HEK293 (cell line): ENCODE data around the gene TMEM87B.
A peak's percentile ranks its signal among the peaks of the same experiment; 100 is the strongest.

Experiments used
- CTCF ChIA-PET: fragments of 350-600 bp; formaldehyde crosslinking; extraction: SDS; loops from one replicate; lab custom pipeline; 2021; ENCODE audit warnings: antibody characterized with exemption; lab: Yijun Ruan, JAX
- POLR2A ChIA-PET: fragments of 300-600 bp; formaldehyde crosslinking; extraction: SDS; loops from one replicate; lab custom pipeline; 2020; ENCODE audit warnings: antibody characterized with exemption, inconsistent platforms; lab: Yijun Ruan, JAX
- H3K27ac ChIP-seq: fragments of 200-500 bp; sonication (Bioruptor generic); 2 replicates; pipeline ENCODE4 v1.5.1; 2014; ENCODE audit warnings: low read depth, low read length, control low read depth, inconsistent platforms; ENCODE audit errors: extremely low read depth
- H3K36me3 ChIP-seq, 2 experiments: fragments of 200-500 bp in 1 of 2; sonication (Bioruptor generic) in 1 of 2; 1 replicate in 1 of 2; 2 replicates in 1 of 2; pipeline ENCODE4 v1.5.1; 2014 to 2017; ENCODE audit warnings: inconsistent platforms in 2 of 2, low read length in 2 of 2; ENCODE audit not compliant: control insufficient read depth in 2 of 2, insufficient read depth in 1 of 2
- H3K4me1 ChIP-seq: fragments of 200-500 bp; sonication (Bioruptor generic); 2 replicates; pipeline ENCODE4 v1.5.1; 2014; ENCODE audit warnings: mild to moderate bottlenecking, low read length, inconsistent platforms; ENCODE audit not compliant: control insufficient read depth, insufficient read depth
- H3K4me3 ChIP-seq: 2 replicates; pipeline ENCODE4 v1.5.1; 2011; ENCODE audit warnings: low read depth, mild to moderate bottlenecking, control low read depth, low read length, moderate library complexity
- H3K9me3 ChIP-seq: fragments of 200-500 bp; sonication (Bioruptor generic); 2 replicates; pipeline ENCODE4 v1.5.1; 2014; ENCODE audit warnings: low read depth, low read length, inconsistent platforms; ENCODE audit not compliant: control insufficient read depth, insufficient read depth
- BCL11B ChIP-seq: fragments of 450-650 bp; formaldehyde crosslinking; IDR thresholded peaks from 2 replicates; pipeline ENCODE4 v1.5.1; 2016; ENCODE audit warnings: low read depth, missing biosample characterization, missing genetic modification characterization
- GLI2 ChIP-seq: fragments of 450-650 bp; formaldehyde crosslinking; IDR thresholded peaks from 2 replicates; pipeline ENCODE4; 2017; ENCODE audit warnings: missing biosample characterization, missing genetic modification characterization, low read depth, borderline replicate concordance
- IKZF3 ChIP-seq: fragments of 450-650 bp; IDR thresholded peaks from 2 replicates; pipeline ENCODE4 v1.5.0; 2018; ENCODE audit warnings: missing biosample characterization, mild to moderate bottlenecking, missing genetic modification characterization, moderate library complexity
- KLF7 ChIP-seq: fragments of 450-650 bp; formaldehyde crosslinking; IDR thresholded peaks from 2 replicates; pipeline ENCODE4 v1.5.1; 2016; ENCODE audit warnings: missing biosample characterization, missing genetic modification characterization, borderline replicate concordance
- PRDM1 ChIP-seq: fragments of 450-650 bp; formaldehyde crosslinking; IDR thresholded peaks from 2 replicates; pipeline ENCODE4; 2016; ENCODE audit warnings: missing biosample characterization, missing genetic modification characterization
- PRDM6 ChIP-seq: fragments of 450-650 bp; formaldehyde crosslinking; IDR thresholded peaks from 2 replicates; pipeline ENCODE4 v1.5.1; 2017; ENCODE audit warnings: missing biosample characterization, missing genetic modification characterization
- SP2 ChIP-seq: fragments of 450-650 bp; formaldehyde crosslinking; IDR thresholded peaks from 2 replicates; pipeline ENCODE4 v1.5.1; 2016; ENCODE audit warnings: missing biosample characterization, missing genetic modification characterization
- SP7 ChIP-seq: fragments of 450-650 bp; formaldehyde crosslinking; IDR thresholded peaks from 2 replicates; pipeline ENCODE4 v1.5.1; 2016; ENCODE audit warnings: missing biosample characterization, missing genetic modification characterization
- ZBTB20 ChIP-seq: fragments of 450-650 bp; formaldehyde crosslinking; IDR thresholded peaks from 2 replicates; pipeline ENCODE4 v1.5.1; 2016; ENCODE audit warnings: missing biosample characterization, missing genetic modification characterization
- ZBTB48 ChIP-seq: fragments of 450-650 bp; formaldehyde crosslinking; IDR thresholded peaks from 2 replicates; pipeline ENCODE4 v1.5.1; 2016; ENCODE audit warnings: missing biosample characterization, missing genetic modification characterization
- ZNF114 ChIP-seq: fragments of 450-650 bp; formaldehyde crosslinking; IDR thresholded peaks from 2 replicates; pipeline ENCODE4 v1.5.0; 2017; ENCODE audit warnings: missing biosample characterization, missing genetic modification characterization
- ZNF157 ChIP-seq: fragments of 450-650 bp; formaldehyde crosslinking; IDR thresholded peaks from 2 replicates; pipeline ENCODE4 v1.5.1; 2016; ENCODE audit warnings: missing biosample characterization, missing genetic modification characterization
- ZNF211 ChIP-seq: fragments of 450-650 bp; formaldehyde crosslinking; IDR thresholded peaks from 2 replicates; pipeline ENCODE4 v1.5.1; 2016; ENCODE audit warnings: low read depth, missing biosample characterization, missing genetic modification characterization
- ZNF266 ChIP-seq: fragments of 450-650 bp; formaldehyde crosslinking; IDR thresholded peaks from 2 replicates; pipeline ENCODE4 v1.5.1; 2016; ENCODE audit warnings: missing biosample characterization, missing genetic modification characterization, low read depth
- ZNF302 ChIP-seq: fragments of 450-650 bp; formaldehyde crosslinking; IDR thresholded peaks from 2 replicates; pipeline ENCODE4 v1.5.1; 2016; ENCODE audit warnings: missing biosample characterization, missing genetic modification characterization, low read depth
- ZNF341 ChIP-seq: fragments of 450-650 bp; formaldehyde crosslinking; IDR thresholded peaks from 2 replicates; pipeline ENCODE4; 2016; ENCODE audit warnings: low read depth, missing biosample characterization, missing genetic modification characterization
- ZNF404 ChIP-seq: fragments of 450-650 bp; formaldehyde crosslinking; IDR thresholded peaks from 2 replicates; pipeline ENCODE4 v1.5.1; 2017; ENCODE audit warnings: missing biosample characterization, missing genetic modification characterization
- ZNF555 ChIP-seq: fragments of 450-650 bp; formaldehyde crosslinking; conservative IDR thresholded peaks from 2 replicates; pipeline ENCODE4 v1.5.1; 2017; ENCODE audit warnings: missing biosample characterization, mild to moderate bottlenecking, missing genetic modification characterization, inconsistent platforms
- ZNF670 ChIP-seq: fragments of 450-650 bp; formaldehyde crosslinking; IDR thresholded peaks from 2 replicates; pipeline ENCODE4 v1.5.1; 2016; ENCODE audit warnings: missing biosample characterization, missing genetic modification characterization, low read depth
- ZNF701 ChIP-seq: fragments of 450-650 bp; formaldehyde crosslinking; IDR thresholded peaks from 2 replicates; pipeline ENCODE4 v1.5.1; 2016; ENCODE audit warnings: missing biosample characterization, missing genetic modification characterization
- TF ChIP-seq, protein P1 (sequence below): fragments of 450-650 bp; formaldehyde crosslinking; IDR thresholded peaks from 2 replicates; pipeline ENCODE4 v1.5.1; 2017; ENCODE audit warnings: missing biosample characterization, missing genetic modification characterization
- TF ChIP-seq, protein P2 (sequence below): fragments of 450-650 bp; formaldehyde crosslinking; IDR thresholded peaks from 2 replicates; pipeline ENCODE4 v1.5.0; 2017; ENCODE audit warnings: missing biosample characterization, missing genetic modification characterization, borderline replicate concordance
- TF ChIP-seq, protein P3 (sequence below): fragments of 450-650 bp; formaldehyde crosslinking; IDR thresholded peaks from 2 replicates; pipeline ENCODE4 v1.5.1; 2016; ENCODE audit warnings: missing biosample characterization, missing genetic modification characterization

The TMEM87B gene

DNA sequence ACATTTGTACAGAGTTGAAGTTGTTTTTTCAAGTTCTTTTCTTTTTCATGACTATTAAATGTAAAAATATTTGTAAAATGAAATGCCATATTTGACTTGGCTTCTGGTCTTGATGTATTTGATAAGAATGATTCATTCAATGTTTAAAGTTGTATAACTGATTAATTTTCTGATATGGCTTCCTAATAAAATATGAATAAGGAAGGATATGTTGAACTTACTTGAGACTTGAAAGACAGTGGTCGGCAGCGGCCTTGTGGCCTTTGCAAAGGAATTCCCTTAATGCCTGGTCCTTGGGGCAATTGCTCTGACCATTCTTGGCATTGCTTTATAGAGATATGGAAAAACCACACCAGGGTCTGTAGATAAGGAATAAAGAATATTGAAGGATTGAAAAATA, 25.9 kb upstream of the TMEM87B start:
- no peaks in the 10 kb centered on the region for H3K9me3 ChIP-seq
- H3K27ac ChIP-seq = no peak overlapping the region
- no peak for TF ChIP-seq ZNF266 (tag by site-specific recombination)
- H3K4me1 ChIP-seq = peaks cover 6% of the 10 kb centered on the region
- no peak overlapping the region for H3K4me3 ChIP-seq
- ChIA-PET CTCF (interaction anchor here (0.5 kb wide), 1 partner anchor 146 kb away, joined by 3 read pairs; no protein-coding TSS in a partner anchor), POLR2A (no interaction called here)
- peaks cover 0 to 7% of the 10 kb centered on the region in 2 experiments; a peak in 1 of 3 replicates for H3K36me3 ChIP-seq

DNA sequence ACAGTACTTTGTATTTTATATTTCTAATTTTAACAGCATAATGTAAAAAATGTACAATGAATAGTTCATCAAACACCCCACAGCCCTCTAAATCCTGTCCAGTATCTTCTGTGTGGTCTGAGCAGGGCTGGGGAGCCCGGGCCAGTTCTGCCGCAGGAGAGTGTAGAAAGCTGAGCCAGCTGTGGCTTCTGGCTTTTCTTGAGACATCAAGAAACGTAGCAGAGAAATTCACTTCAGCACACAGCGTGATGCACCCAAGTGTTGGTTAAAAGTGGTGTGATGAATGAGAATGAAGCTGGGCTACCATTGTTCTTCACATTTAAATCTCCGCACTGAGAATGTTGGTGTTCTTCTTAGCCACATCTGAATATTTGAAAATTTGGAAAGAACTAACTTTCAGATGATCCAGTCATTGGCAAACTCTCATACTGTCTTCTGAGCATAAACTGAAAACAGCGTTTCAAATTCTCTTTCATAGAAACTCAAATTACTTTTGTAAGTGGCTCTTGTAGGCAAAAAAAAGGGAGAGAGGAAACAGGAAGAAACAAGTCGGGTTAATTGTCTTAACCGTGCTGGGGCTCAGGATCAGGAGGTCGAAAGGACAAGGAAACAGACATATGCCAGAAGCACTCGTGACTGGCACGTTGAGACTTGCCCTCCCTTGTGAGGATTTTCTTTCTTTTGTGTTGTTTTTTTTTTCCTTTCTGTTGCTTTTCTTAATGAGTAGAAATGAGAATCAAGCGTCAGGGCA, 23.4 kb upstream of the TMEM87B start:
- TF ChIP-seq ZNF701 = no peak
- no peak for TF ChIP-seq ZNF555 (tag by site-specific recombination)
- 0 out of 2 replicates have a peak, but pooled peaks have one; percentile 58 for TF ChIP-seq PRDM1 (tag by site-specific recombination)
- no peak for TF ChIP-seq ZBTB48 (tag by site-specific recombination)
- no peak for TF ChIP-seq ZNF670
- TF ChIP-seq ZNF157 (tag by site-specific recombination) = no peak
- TF ChIP-seq PRDM6 = 0 out of 2 replicates have a peak, but pooled peaks have one; percentile 25
- TF ChIP-seq ZNF114 = no peak
- TF ChIP-seq SP7 (tag by site-specific recombination) = no peak
- TF ChIP-seq BCL11B = no peak
- ChIA-PET POLR2A (no interaction called here), CTCF (interaction anchor here (0.9 to 1.5 kb wide), 4 partner anchors 17 to 144 kb away, joined by 3 to 4 read pairs (median 3); no protein-coding TSS in a partner anchor)
- Histone ChIP-seq H3K9me3 (no peaks in the 10 kb centered on the region), H3K36me3 (peaks cover 0 to 5% of the 10 kb centered on the region in 2 experiments; a peak in 1 of 3 replicates), H3K4me3 (no peak overlapping the region), H3K4me1 (peaks cover 5% of the 10 kb centered on the region), H3K27ac (0 out of 2 replicates have a peak overlapping the region, but pooled peaks have one; percentile 1)

DNA sequence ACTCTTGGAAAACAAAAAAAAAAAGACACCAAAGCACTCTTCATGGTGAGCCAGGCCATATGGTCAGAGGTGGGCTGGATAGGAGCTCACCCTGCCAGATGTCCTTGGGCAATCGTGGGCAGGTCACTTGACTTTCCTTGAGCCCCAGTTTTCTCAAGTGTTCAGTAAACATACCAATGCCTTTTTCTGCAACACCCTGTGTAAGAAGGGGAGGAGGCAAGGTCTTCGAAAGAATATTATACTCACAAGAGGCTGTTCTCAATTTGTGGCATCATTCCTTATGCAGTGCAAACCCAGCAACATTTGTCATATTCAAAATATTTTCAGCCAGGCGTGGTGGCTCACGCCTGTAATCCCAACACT, 22.9 kb upstream of the TMEM87B start:
- no peak overlapping the region for H3K4me3 ChIP-seq
- H3K9me3 ChIP-seq = no peaks in the 10 kb centered on the region
- H3K36me3 ChIP-seq = peaks cover 0 to 5% of the 10 kb centered on the region in 2 experiments; a peak in 1 of 3 replicates
- no peak overlapping the region; the same call in 1 of the 2 replicates for H3K27ac ChIP-seq
- no peak for TF ChIP-seq ZNF302 (tag by site-specific recombination)
- TF ChIP-seq ZNF211 = no peak
- TF ChIP-seq, protein P1, sequence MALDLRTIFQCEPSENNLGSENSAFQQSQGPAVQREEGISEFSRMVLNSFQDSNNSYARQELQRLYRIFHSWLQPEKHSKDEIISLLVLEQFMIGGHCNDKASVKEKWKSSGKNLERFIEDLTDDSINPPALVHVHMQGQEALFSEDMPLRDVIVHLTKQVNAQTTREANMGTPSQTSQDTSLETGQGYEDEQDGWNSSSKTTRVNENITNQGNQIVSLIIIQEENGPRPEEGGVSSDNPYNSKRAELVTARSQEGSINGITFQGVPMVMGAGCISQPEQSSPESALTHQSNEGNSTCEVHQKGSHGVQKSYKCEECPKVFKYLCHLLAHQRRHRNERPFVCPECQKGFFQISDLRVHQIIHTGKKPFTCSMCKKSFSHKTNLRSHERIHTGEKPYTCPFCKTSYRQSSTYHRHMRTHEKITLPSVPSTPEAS = no peak
- TF ChIP-seq KLF7 (tag by site-specific recombination) = no peak
- no peak for TF ChIP-seq ZNF341
- TF ChIP-seq, protein P2, sequence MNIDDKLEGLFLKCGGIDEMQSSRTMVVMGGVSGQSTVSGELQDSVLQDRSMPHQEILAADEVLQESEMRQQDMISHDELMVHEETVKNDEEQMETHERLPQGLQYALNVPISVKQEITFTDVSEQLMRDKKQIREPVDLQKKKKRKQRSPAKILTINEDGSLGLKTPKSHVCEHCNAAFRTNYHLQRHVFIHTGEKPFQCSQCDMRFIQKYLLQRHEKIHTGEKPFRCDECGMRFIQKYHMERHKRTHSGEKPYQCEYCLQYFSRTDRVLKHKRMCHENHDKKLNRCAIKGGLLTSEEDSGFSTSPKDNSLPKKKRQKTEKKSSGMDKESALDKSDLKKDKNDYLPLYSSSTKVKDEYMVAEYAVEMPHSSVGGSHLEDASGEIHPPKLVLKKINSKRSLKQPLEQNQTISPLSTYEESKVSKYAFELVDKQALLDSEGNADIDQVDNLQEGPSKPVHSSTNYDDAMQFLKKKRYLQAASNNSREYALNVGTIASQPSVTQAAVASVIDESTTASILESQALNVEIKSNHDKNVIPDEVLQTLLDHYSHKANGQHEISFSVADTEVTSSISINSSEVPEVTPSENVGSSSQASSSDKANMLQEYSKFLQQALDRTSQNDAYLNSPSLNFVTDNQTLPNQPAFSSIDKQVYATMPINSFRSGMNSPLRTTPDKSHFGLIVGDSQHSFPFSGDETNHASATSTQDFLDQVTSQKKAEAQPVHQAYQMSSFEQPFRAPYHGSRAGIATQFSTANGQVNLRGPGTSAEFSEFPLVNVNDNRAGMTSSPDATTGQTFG (tag by site-specific recombination) = no peak
- no peak for TF ChIP-seq ZNF404 (tag by site-specific recombination)
- no peak for TF ChIP-seq ZBTB20 (tag by site-specific recombination)
- TF ChIP-seq, protein P3, sequence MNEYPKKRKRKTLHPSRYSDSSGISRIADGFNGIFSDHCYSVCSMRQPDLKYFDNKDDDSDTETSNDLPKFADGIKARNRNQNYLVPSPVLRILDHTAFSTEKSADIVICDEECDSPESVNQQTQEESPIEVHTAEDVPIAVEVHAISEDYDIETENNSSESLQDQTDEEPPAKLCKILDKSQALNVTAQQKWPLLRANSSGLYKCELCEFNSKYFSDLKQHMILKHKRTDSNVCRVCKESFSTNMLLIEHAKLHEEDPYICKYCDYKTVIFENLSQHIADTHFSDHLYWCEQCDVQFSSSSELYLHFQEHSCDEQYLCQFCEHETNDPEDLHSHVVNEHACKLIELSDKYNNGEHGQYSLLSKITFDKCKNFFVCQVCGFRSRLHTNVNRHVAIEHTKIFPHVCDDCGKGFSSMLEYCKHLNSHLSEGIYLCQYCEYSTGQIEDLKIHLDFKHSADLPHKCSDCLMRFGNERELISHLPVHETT = no peak
- no peak for TF ChIP-seq GLI2
- no peak for TF ChIP-seq IKZF3 (tag by site-specific recombination)
- no peak for TF ChIP-seq SP2
- ChIA-PET CTCF (interaction anchor here (0.5 to 1.5 kb wide), 2 partner anchors 15 to 76 kb away, joined by 3 to 7 read pairs; no protein-coding TSS in a partner anchor), POLR2A (no interaction called here)
- H3K4me1 ChIP-seq = peaks cover 5% of the 10 kb centered on the region
